Measurements from ENCODE around the gene FN1. TPM values are rescaled to one million over a fixed set of nuclear protein-coding genes. Genes with fewer than 3 reads are reported as not detected.

The FN1 gene
- total and polyA plus RNA-seq, 7 donors, result 16.0 to 64.3 (median 40.3) TPM

- Histone ChIP-seq H3K36me3 (ENCODE audit: insufficient read depth in 1 of 2, low read depth in 1 of 2) (no peaks in the 10 kb centered on the region), H3K4me1 (no peaks in the 10 kb centered on the region), H3K9me3 (no peaks in the 10 kb centered on the region), H3K27ac (no peak overlapping the region), H3K27me3 (ENCODE audit: insufficient read depth in 3 of 3, low read length in 2 of 3) (peaks cover 0 to 2% (median 0%) of the 10 kb centered on the region in 3 donors), H3K4me3 (no peak overlapping the region)
- intact Hi-C loops (cut with DNase I), result no loop called here
- ATAC-seq (no peak), DNase-seq (no peak)
- WGBS, 3 donors, result 51 to 57% (median 55%) methylated on average over 2 of the region's 2 CpGs
- TF ChIP-seq, protein P1, sequence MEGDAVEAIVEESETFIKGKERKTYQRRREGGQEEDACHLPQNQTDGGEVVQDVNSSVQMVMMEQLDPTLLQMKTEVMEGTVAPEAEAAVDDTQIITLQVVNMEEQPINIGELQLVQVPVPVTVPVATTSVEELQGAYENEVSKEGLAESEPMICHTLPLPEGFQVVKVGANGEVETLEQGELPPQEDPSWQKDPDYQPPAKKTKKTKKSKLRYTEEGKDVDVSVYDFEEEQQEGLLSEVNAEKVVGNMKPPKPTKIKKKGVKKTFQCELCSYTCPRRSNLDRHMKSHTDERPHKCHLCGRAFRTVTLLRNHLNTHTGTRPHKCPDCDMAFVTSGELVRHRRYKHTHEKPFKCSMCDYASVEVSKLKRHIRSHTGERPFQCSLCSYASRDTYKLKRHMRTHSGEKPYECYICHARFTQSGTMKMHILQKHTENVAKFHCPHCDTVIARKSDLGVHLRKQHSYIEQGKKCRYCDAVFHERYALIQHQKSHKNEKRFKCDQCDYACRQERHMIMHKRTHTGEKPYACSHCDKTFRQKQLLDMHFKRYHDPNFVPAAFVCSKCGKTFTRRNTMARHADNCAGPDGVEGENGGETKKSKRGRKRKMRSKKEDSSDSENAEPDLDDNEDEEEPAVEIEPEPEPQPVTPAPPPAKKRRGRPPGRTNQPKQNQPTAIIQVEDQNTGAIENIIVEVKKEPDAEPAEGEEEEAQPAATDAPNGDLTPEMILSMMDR (IDR thresholded peaks at IDR 0.05), result no peak
Observed at GRCh38 chr2:215465256-215465655, 29.4 kb upstream of the FN1 start.

- intact Hi-C loops (cut with DNase I), result no loop called here
- TF ChIP-seq, protein P1 (IDR thresholded peaks at IDR 0.05), result no peak
- 89 to 90% (median 89%) methylated on average over 5 of the region's 5 CpGs for WGBS, 3 donors
Observed at GRCh38 chr2:215461836-215462532, 26.1 kb upstream of the FN1 start.

GRCh38 chr2:215460682-215461382 is 25.0 kb upstream of the FN1 start:
- Histone ChIP-seq H3K9me3 (no peaks in the 10 kb centered on the region), H3K27ac (no peak overlapping the region), H3K4me1 (no peaks in the 10 kb centered on the region), H3K4me3 (no peak overlapping the region), H3K27me3 (ENCODE audit: insufficient read depth in 3 of 3, low read length in 2 of 3) (peaks cover 0 to 2% (median 0%) of the 10 kb centered on the region in 3 donors), H3K36me3 (ENCODE audit: insufficient read depth in 1 of 2, low read depth in 1 of 2) (no peaks in the 10 kb centered on the region)
- DNase-seq, result no peak
- WGBS, 3 donors, result 42 to 45% (median 43%) methylated on average over 4 of the region's 4 CpGs
- no peak for ATAC-seq
- TF ChIP-seq, protein P1 (IDR thresholded peaks at IDR 0.05), result no peak
- intact Hi-C loops (cut with DNase I), result no loop called here

More at GRCh38 chr2:215461836-215462532, 26.1 kb upstream of the FN1 start:
- Histone ChIP-seq H3K27me3 (ENCODE audit: insufficient read depth in 3 of 3, low read length in 2 of 3) (peaks cover 0 to 2% (median 0%) of the 10 kb centered on the region in 3 donors), H3K27ac (no peak overlapping the region), H3K4me1 (no peaks in the 10 kb centered on the region), H3K36me3 (ENCODE audit: insufficient read depth in 1 of 2, low read depth in 1 of 2) (no peaks in the 10 kb centered on the region), H3K9me3 (no peaks in the 10 kb centered on the region), H3K4me3 (no peak overlapping the region)
- DNase-seq, result no peak
- no peak for ATAC-seq

- Histone ChIP-seq H3K4me3 (no peak overlapping the region), H3K36me3 (ENCODE audit: insufficient read depth in 1 of 2, low read depth in 1 of 2) (no peaks in the 10 kb centered on the region), H3K27me3 (ENCODE audit: insufficient read depth in 3 of 3, low read length in 2 of 3) (no peaks in the 10 kb centered on the region), H3K27ac (no peak overlapping the region), H3K4me1 (no peaks in the 10 kb centered on the region), H3K9me3 (no peaks in the 10 kb centered on the region)
- intact Hi-C loops (cut with DNase I), result loop anchor here in 1 of 2 donors (10.0 kb wide), 1 partner anchor 459 kb away; no protein-coding TSS in a partner anchor
- WGBS, 3 donors, result 63 to 66% (median 63%) methylated on average over 3 of the region's 3 CpGs
- DNase-seq (no peak), ATAC-seq (no peak)
- TF ChIP-seq, protein P1 (IDR thresholded peaks at IDR 0.05), result no peak
Observed at GRCh38 chr2:215455958-215456357, 20.1 kb upstream of the FN1 start.
